Omental fat pad (tissue), 4 donors: Measurements from ENCODE around the gene CTXND2. TPM values are rescaled to one million over a fixed set of nuclear protein-coding genes. Genes with fewer than 3 reads are reported as not detected.
"Not testable (repeated sequence)": the region's sequence is repeated elsewhere in the genome, so short reads cannot be mapped to it uniquely, and the experiment has no call there.

Experiments used
- ATAC-seq: fragments of 150-250 bp; one replicate; pipeline ENCODE4 v1.9.1; 2016; ENCODE audit warnings: mild to moderate bottlenecking, moderate library complexity; ENCODE audit not compliant: low FRiP score
- DNase-seq: peaks from one replicate; pipeline ENCODE4 v3.0.0-alpha.2; 2019; ENCODE audit warnings: low spot score
- total RNA-seq, 4 donors: library from RNA; depleted of rRNA; stranded (reverse); fragments of >200 nt; gene quantifications; one replicate each; pipeline ENCODE4 v1.1.0, GENCODE V29; 2016
- TF ChIP-seq, protein P1 (sequence below), 3 donors: fragments of 450-650 bp; IDR thresholded peaks; one replicate each; pipeline ENCODE4 v1.5.1; 2016 to 2017; ENCODE audit warnings: antibody characterized with exemption in 3 of 3, mild to moderate bottlenecking in 3 of 3, moderate library complexity in 2 of 3

Gene CTXND2
- total RNA-seq, 4 donors from 2014 or later, result not detected

GRCh38 chr1:150863724-150864123 lies 23.2 kb upstream of the CTXND2 start:
- ATAC-seq (no peak), DNase-seq (no peak)
- TF ChIP-seq, protein P1, sequence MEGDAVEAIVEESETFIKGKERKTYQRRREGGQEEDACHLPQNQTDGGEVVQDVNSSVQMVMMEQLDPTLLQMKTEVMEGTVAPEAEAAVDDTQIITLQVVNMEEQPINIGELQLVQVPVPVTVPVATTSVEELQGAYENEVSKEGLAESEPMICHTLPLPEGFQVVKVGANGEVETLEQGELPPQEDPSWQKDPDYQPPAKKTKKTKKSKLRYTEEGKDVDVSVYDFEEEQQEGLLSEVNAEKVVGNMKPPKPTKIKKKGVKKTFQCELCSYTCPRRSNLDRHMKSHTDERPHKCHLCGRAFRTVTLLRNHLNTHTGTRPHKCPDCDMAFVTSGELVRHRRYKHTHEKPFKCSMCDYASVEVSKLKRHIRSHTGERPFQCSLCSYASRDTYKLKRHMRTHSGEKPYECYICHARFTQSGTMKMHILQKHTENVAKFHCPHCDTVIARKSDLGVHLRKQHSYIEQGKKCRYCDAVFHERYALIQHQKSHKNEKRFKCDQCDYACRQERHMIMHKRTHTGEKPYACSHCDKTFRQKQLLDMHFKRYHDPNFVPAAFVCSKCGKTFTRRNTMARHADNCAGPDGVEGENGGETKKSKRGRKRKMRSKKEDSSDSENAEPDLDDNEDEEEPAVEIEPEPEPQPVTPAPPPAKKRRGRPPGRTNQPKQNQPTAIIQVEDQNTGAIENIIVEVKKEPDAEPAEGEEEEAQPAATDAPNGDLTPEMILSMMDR (IDR thresholded peaks at IDR 0.05), result no peak

- DNase-seq, ATAC-seq: not testable (repeated sequence)
Observed at GRCh38 chr1:150864200-150864599, 22.7 kb upstream of the CTXND2 start.

GRCh38 chr1:150869683-150870082 lies 17.3 kb upstream of the CTXND2 start:
- DNase-seq, result no peak
- ATAC-seq, result no peak
- TF ChIP-seq, protein P1 (IDR thresholded peaks at IDR 0.05), result no peak

- TF ChIP-seq, protein P1 (IDR thresholded peaks at IDR 0.05), result no peak
- DNase-seq (no peak), ATAC-seq (no peak)
Observed at GRCh38 chr1:150872572-150872971, 14.4 kb upstream of the CTXND2 start.

GRCh38 chr1:150873521-150873920 lies 13.4 kb upstream of the CTXND2 start:
- no peak for ATAC-seq
- DNase-seq, result no peak
- TF ChIP-seq, protein P1 (IDR thresholded peaks at IDR 0.05), result no peak

- DNase-seq (no peak), ATAC-seq (no peak)
- TF ChIP-seq, protein P1 (IDR thresholded peaks at IDR 0.05), result no peak
Observed at GRCh38 chr1:150874455-150875196, 12.3 kb upstream of the CTXND2 start.

DNA sequence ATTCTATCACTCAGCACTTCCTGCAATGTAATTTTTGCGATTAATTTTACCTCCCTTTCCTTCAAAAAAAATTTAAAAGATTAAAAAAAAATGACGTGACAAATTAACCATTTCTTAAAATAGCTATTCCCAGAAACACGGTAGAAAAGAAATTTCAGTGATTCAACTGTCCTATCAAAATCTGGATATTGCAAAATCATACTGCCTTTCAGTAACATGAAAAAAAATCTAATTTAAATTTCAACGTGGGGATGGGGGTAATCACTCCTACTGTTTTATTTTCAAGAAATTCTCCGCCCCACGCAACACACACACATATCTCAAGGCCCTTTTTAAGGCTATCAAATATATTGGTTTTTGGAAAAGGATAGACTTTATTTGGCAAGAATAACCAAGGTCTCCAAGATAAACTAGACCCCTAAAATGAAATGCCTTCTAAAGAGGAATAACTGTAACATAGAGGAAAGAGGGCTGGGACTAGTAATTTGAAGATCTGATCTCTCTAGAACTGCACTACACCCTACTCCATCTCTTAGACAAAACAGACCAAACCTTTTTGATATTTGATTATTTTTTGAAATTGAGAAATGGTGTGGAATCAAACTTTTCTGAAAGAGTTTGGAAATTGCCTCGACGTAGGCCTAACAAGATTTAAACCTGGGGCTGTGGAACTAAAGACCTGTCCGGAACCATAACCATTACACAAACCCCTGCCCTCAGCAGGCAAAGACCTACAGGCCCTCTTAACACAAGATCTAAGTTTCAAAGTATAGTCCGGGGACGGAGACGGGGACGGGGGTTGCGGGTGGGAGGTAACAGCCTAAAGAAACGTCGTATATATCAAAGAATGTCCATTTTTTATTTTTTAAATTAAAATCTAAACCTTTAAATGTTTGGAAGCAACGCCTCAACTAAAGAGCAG lies 11.5 kb upstream of the CTXND2 start:
- DNase-seq (no peak), ATAC-seq (no peak)
- TF ChIP-seq, protein P1 (IDR thresholded peaks at IDR 0.05), result no peak
